Esophagus squamous epithelium (tissue), 5 donors: Measurements from ENCODE around the gene DPPA3. TPM values are rescaled to one million over a fixed set of nuclear protein-coding genes. Genes with fewer than 3 reads are reported as not detected.
"Not testable (repeated sequence)": the region's sequence is repeated elsewhere in the genome, so short reads cannot be mapped to it uniquely, and the experiment has no call there.

Experiments used
- DNase-seq: peaks from one replicate; lab custom pipeline; 2025; lab: John Stamatoyannopoulos, UW
- H3K27ac ChIP-seq, 4 donors: fragments of 200-600 bp; sonication (generic); one replicate each; pipeline ENCODE4 v1.5.1; 2016 to 2019; ENCODE audit warnings: mild to moderate bottlenecking in 1 of 4
- H3K27me3 ChIP-seq, 4 donors: fragments of 200-600 bp; sonication (generic); 1 replicate in 3 of 4; 2 replicates in 1 of 4; pipeline versions ENCODE4 v1.5.1 to v1.6.0; 2017 to 2021; ENCODE audit warnings: antibody characterized with exemption in 1 of 4
- H3K36me3 ChIP-seq, 3 donors: fragments of 200-600 bp; sonication (generic); one replicate each; pipeline ENCODE4 v1.5.1; 2016 to 2019
- H3K4me1 ChIP-seq, 3 donors: fragments of 200-600 bp; sonication (generic); one replicate each; pipeline ENCODE4 v1.5.1; 2017 to 2019
- H3K4me3 ChIP-seq, 4 donors: fragments of 200-600 bp; sonication (generic); 1 replicate in 3 of 4; 2 replicates in 1 of 4; pipeline ENCODE4 v1.5.1; 2016 to 2019; ENCODE audit warnings: mild to moderate bottlenecking in 2 of 4, moderate library complexity in 1 of 4
- H3K9me3 ChIP-seq, 3 donors: fragments of 200-600 bp; sonication (generic); one replicate each; pipeline ENCODE4 v1.5.1; 2016 to 2019
- CTCF ChIP-seq, 6 experiments: fragments of 450-650 bp in 4 of 6; fragments of 200-600 bp in 2 of 6; sonication (generic) in 2 of 6; IDR thresholded peaks; one replicate each; pipeline ENCODE4 v1.5.1; 2016 to 2019; ENCODE audit warnings: antibody characterized with exemption in 6 of 6, mild to moderate bottlenecking in 4 of 6, moderate library complexity in 4 of 6
- POLR2A ChIP-seq, 4 donors: fragments of 450-650 bp; IDR thresholded peaks; one replicate each; pipeline ENCODE4 v1.6.1; 2017; ENCODE audit warnings: antibody characterized with exemption in 4 of 4, mild to moderate bottlenecking in 4 of 4, moderate library complexity in 3 of 4
- WGBS, 2 donors: methylation state at CpG; one replicate each; pipeline ENCODE4 v1.1.5; 2018; 5-methylcytosine and 5-hydroxymethylcytosine counted together
- intact Hi-C: fragments of 100-400 bp; cut with DNase I; formaldehyde crosslinking; loops from one replicate; pipeline ENCODE4 v1.15.0; 2022
- total RNA-seq, 4 donors: library from RNA; depleted of rRNA; stranded (reverse); fragments of >200 nt; gene quantifications; one replicate each; pipeline ENCODE4 v1.1.0, GENCODE V29; 2016
- donor health status: DM: yes; HTN: yes; CAD: no.

The DPPA3 gene
- total RNA-seq, 4 donors from 2014 or later, result not detected

GRCh38 chr12:7712841-7713442, 1.7 kb downstream of the DPPA3 start:
- DNase-seq, result no peak
- no peaks in the 10 kb centered on the region for H3K4me1 ChIP-seq
- H3K27me3 ChIP-seq, result no peaks in the 10 kb centered on the region
- no peak overlapping the region for H3K4me3 ChIP-seq
- H3K36me3 ChIP-seq, result no peaks in the 10 kb centered on the region
- no peak overlapping the region for H3K27ac ChIP-seq
- WGBS, 2 donors, result 87 to 93% methylated on average over 19 to 25 of the region's 28 CpGs
- intact Hi-C loops, result no loop called here
- no peaks in the 10 kb centered on the region for H3K9me3 ChIP-seq
- no peak for TF ChIP-seq CTCF (IDR thresholded peaks at IDR 0.05)
- TF ChIP-seq POLR2A (IDR thresholded peaks at IDR 0.05), result no peak

GRCh38 chr12:7716381-7716780, 5.1 kb downstream of the DPPA3 start:
- no peaks in the 10 kb centered on the region for H3K36me3 ChIP-seq
- H3K27me3 ChIP-seq, result peaks cover 0 to 7% (median 0%) of the 10 kb centered on the region in 4 donors
- H3K27ac ChIP-seq, result no peak overlapping the region
- TF ChIP-seq POLR2A (IDR thresholded peaks at IDR 0.05), result no peak
- peak in 1 of 6 experiments; percentile 14 for TF ChIP-seq CTCF (IDR thresholded peaks at IDR 0.05)
- H3K4me3 ChIP-seq, result no peak overlapping the region
- 5 to 15% methylated on average over 5 of the region's 5 CpGs for WGBS, 2 donors
- DNase-seq, result no peak
- H3K4me1 ChIP-seq, result no peaks in the 10 kb centered on the region
- intact Hi-C loops, result no loop called here
- no peaks in the 10 kb centered on the region for H3K9me3 ChIP-seq

- 59 to 64% methylated on average over 15 of the region's 15 CpGs for WGBS, 2 donors
- intact Hi-C loops, result no loop called here
Measured at GRCh38 chr12:7719946-7720730, 8.9 kb downstream of the DPPA3 start.

GRCh38 chr12:7723926-7724325, 12.7 kb downstream of the DPPA3 start:
- DNase-seq, result no peak
- intact Hi-C loops, result no loop called here
- no peak overlapping the region for H3K4me3 ChIP-seq
- H3K36me3 ChIP-seq, result no peaks in the 10 kb centered on the region
- no peaks in the 10 kb centered on the region for H3K9me3 ChIP-seq
- no peak overlapping the region for H3K27ac ChIP-seq
- no peaks in the 10 kb centered on the region for H3K4me1 ChIP-seq
- peaks cover 0 to 13% (median 0%) of the 10 kb centered on the region in 4 donors for H3K27me3 ChIP-seq
- TF ChIP-seq POLR2A (IDR thresholded peaks at IDR 0.05) (no peak), CTCF (IDR thresholded peaks at IDR 0.05) (no peak)
- 61 to 67% methylated on average over 3 of the region's 3 CpGs for WGBS, 2 donors

More at GRCh38 chr12:7719946-7720730, 8.9 kb downstream of the DPPA3 start:
- TF ChIP-seq CTCF (IDR thresholded peaks at IDR 0.05) (no peak), POLR2A (IDR thresholded peaks at IDR 0.05) (no peak)
- Histone ChIP-seq H3K9me3 (no peaks in the 10 kb centered on the region), H3K27ac (no peak overlapping the region), H3K4me3 (no peak overlapping the region), H3K36me3 (no peaks in the 10 kb centered on the region), H3K27me3 (peaks cover 0 to 8% (median 0%) of the 10 kb centered on the region in 4 donors), H3K4me1 (no peaks in the 10 kb centered on the region)
- DNase-seq, result no peak

GRCh38 chr12:7729746-7730145, 18.5 kb downstream of the DPPA3 start:
- no peak for DNase-seq
- peaks cover 0 to 9% (median 0%) of the 10 kb centered on the region in 4 donors for H3K27me3 ChIP-seq
- 33 to 37% methylated on average over 4 of the region's 4 CpGs for WGBS, 2 donors
- no peaks in the 10 kb centered on the region for H3K36me3 ChIP-seq
- no peaks in the 10 kb centered on the region for H3K9me3 ChIP-seq
- TF ChIP-seq CTCF (IDR thresholded peaks at IDR 0.05), result no peak
- no peak for TF ChIP-seq POLR2A (IDR thresholded peaks at IDR 0.05)
- H3K4me1 ChIP-seq, result no peaks in the 10 kb centered on the region
- no peak overlapping the region for H3K4me3 ChIP-seq
- intact Hi-C loops, result no loop called here
- H3K27ac ChIP-seq, result no peak overlapping the region

GRCh38 chr12:7730984-7731383, 19.8 kb downstream of the DPPA3 start:
- DNase-seq, H3K4me3 ChIP-seq, H3K27me3 ChIP-seq, intact Hi-C loops, H3K9me3 ChIP-seq, H3K4me1 ChIP-seq, H3K27ac ChIP-seq, H3K36me3 ChIP-seq: not testable (repeated sequence)
